H1 (cell line): Measurements from ENCODE around the gene S100A16. TPM values are rescaled to one million over a fixed set of nuclear protein-coding genes. Genes with fewer than 3 reads are reported as not detected.

Experiments
- CBX5 ChIP-seq: fragments of 300-800, 300-1000 bp; sonication (generic); IDR thresholded peaks from 2 replicates; pipeline ENCODE4 v1.7.1; 2016; ENCODE audit warnings: antibody characterized with exemption, low read length, low read depth
- CHD7 ChIP-seq: fragments of 300-600 bp; sonication (generic); IDR thresholded peaks from 2 replicates; pipeline ENCODE4 v1.7.1; 2012; ENCODE audit warnings: low read length, moderate library complexity, mild to moderate bottlenecking, inconsistent platforms; ENCODE audit not compliant: insufficient replicate concordance
- TAF7 ChIP-seq: optimal IDR thresholded peaks from 2 replicates; pipeline ENCODE3; 2011; ENCODE audit warnings: low read depth, mild to moderate bottlenecking, inconsistent platforms, low read length, moderate library complexity, borderline replicate concordance
- polyA plus RNA-seq, 7 experiments: library from polyadenylated mRNA; depleted of rRNA in 3 of 7; stranded (reverse) in 5 of 7; unstranded in 2 of 7; fragments of >200 nt in 5 of 7; fragments of 200-250 nt in 2 of 7; gene quantifications; 1 replicate in 5 of 7; 2 replicates in 1 of 7; 4 replicates in 1 of 7; pipeline versions ENCODE4 v1.2.1 to v1.2.3, GENCODE V29; 2011 to 2013; ENCODE audit warnings: missing spikeins in 2 of 7, mixed read lengths in 2 of 7
- total RNA-seq: library from RNA; stranded (reverse); fragmentation: NEBNext Ultra II Directional; extraction: Animal tissue kit (Norgen Biotek cat#: 25700); gene quantifications from 2 replicates; pipeline ENCODE4 v1.2.1, GENCODE V29; 2021

S100A16 gene
- total and polyA plus RNA-seq, 2 of the 8 experiments (the other 6 are each of a cell fraction or from before 2014, with no cell fraction given), result 14.9 to 61.4 TPM

GRCh38 chr1:153588482-153588881 lies 24.5 kb downstream of the S100A16 start (continued):
- TF ChIP-seq CHD7 (no peak), CBX5 (no peak), TAF7 (no peak)
